ENCODE measurements around the gene RNF148. TPM values are rescaled to one million over a fixed set of nuclear protein-coding genes. Genes with fewer than 3 reads are reported as not detected.
"Not testable (repeated sequence)": the region's sequence is repeated elsewhere in the genome, so short reads cannot be mapped to it uniquely, and the experiment has no call there.

The RNF148 gene
- total RNA-seq, 1 donor from 2014 or later: 2.6 TPM

GRCh38 chr7:122689346-122690109, 13.2 kb downstream of the RNF148 start:
- no peak for DNase-seq

- DNase-seq: no peak
These were observed 14.2 kb downstream of the RNF148 start for GRCh38 chr7:122688400-122688998.

- no peak for DNase-seq
These were observed 16.3 kb downstream of the RNF148 start for GRCh38 chr7:122686360-122686878.

- no peak for DNase-seq
These were observed 18.2 kb downstream of the RNF148 start for GRCh38 chr7:122684504-122684903.

GRCh38 chr7:122682815-122683550, 19.7 kb downstream of the RNF148 start:
- DNase-seq: no peak

GRCh38 chr7:122681186-122681585, 21.5 kb downstream of the RNF148 start:
- DNase-seq: not testable (repeated sequence)

GRCh38 chr7:122679813-122680212, 22.9 kb downstream of the RNF148 start:
- no peak for DNase-seq

- not testable (repeated sequence) for DNase-seq
These were observed 23.4 kb downstream of the RNF148 start for GRCh38 chr7:122679269-122679709.

GRCh38 chr7:122677149-122677548, 25.6 kb downstream of the RNF148 start:
- DNase-seq: no peak

- peak; percentile 41 for DNase-seq
These were observed 26.3 kb downstream of the RNF148 start for GRCh38 chr7:122676466-122676865.

- DNase-seq: no peak
These were observed 27.1 kb downstream of the RNF148 start for GRCh38 chr7:122675621-122676020.

- peak; percentile 20 for DNase-seq
These were observed 27.7 kb downstream of the RNF148 start for GRCh38 chr7:122675011-122675410.

GRCh38 chr7:122674502-122674901, 28.2 kb downstream of the RNF148 start:
- DNase-seq: peak; percentile 60

GRCh38 chr7:122673951-122674350, 28.8 kb downstream of the RNF148 start:
- no peak for DNase-seq

- DNase-seq: no peak
These were observed 30.2 kb downstream of the RNF148 start for GRCh38 chr7:122672536-122672935.

GRCh38 chr7:122663733-122664132, 39.0 kb downstream of the RNF148 start:
- no peak for DNase-seq

GRCh38 chr7:122658856-122659255, 43.9 kb downstream of the RNF148 start:
- DNase-seq: no peak

- DNase-seq: no peak
These were observed 49.0 kb downstream of the RNF148 start for GRCh38 chr7:122653685-122654084.

GRCh38 chr7:122652876-122653275, 49.8 kb downstream of the RNF148 start:
- DNase-seq: peak; percentile 90

Measured in dermis blood vessel endothelial cell (primary cell).